Liver (tissue), 9 donors: ENCODE results near the gene ASXL1. TPM values are rescaled to one million over a fixed set of nuclear protein-coding genes. Genes with fewer than 3 reads are reported as not detected.

ENCODE experiments used
- DNase-seq: peaks from one replicate; pipeline ENCODE4 v3.0.0-alpha.2; 2017; ENCODE audit warnings: low spot score
- H3K27ac ChIP-seq, 2 donors: one replicate each; pipeline ENCODE4 v1.7.0; 2013; ENCODE audit warnings: inconsistent platforms in 2 of 2, low read length in 2 of 2, control low read depth in 1 of 2, low read depth in 1 of 2, mild to moderate bottlenecking in 1 of 2
- H3K27me3 ChIP-seq, 4 donors: one replicate each; pipeline versions ENCODE4 v1.6.1 to v1.7.0; 2013; ENCODE audit warnings: low read length in 3 of 4, inconsistent platforms in 1 of 4, mild to moderate bottlenecking in 1 of 4, moderate library complexity in 1 of 4; ENCODE audit not compliant: control insufficient read depth in 4 of 4, insufficient read depth in 4 of 4
- H3K36me3 ChIP-seq, 4 donors: one replicate each; pipeline versions ENCODE4 v1.6.1 to v1.7.0; 2013; ENCODE audit warnings: low read length in 3 of 4, mild to moderate bottlenecking in 3 of 4, low read depth in 1 of 4, moderate library complexity in 1 of 4; ENCODE audit not compliant: control insufficient read depth in 4 of 4, insufficient read depth in 3 of 4
- H3K4me1 ChIP-seq, 4 donors: one replicate each; pipeline versions ENCODE4 v1.6.1 to v1.7.0; 2013; ENCODE audit warnings: low read length in 3 of 4, mild to moderate bottlenecking in 3 of 4, moderate library complexity in 1 of 4; ENCODE audit not compliant: control insufficient read depth in 4 of 4, insufficient read depth in 4 of 4
- H3K4me3 ChIP-seq, 3 donors: one replicate each; pipeline versions ENCODE4 v1.6.1 to v1.7.0; 2013; ENCODE audit warnings: low read length in 3 of 3, control low read depth in 1 of 3, low read depth in 1 of 3, mild to moderate bottlenecking in 1 of 3
- H3K9ac ChIP-seq, 2 donors: one replicate each; pipeline ENCODE4 v1.7.0; 2013; ENCODE audit warnings: low read length in 2 of 2, mild to moderate bottlenecking in 2 of 2, moderate library complexity in 2 of 2, control low read depth in 1 of 2, low read depth in 1 of 2
- H3K9me3 ChIP-seq, 4 donors: one replicate each; pipeline versions ENCODE4 v1.6.1 to v1.7.0; 2013; ENCODE audit warnings: low read length in 3 of 4; ENCODE audit not compliant: control insufficient read depth in 4 of 4
- EGR1 ChIP-seq, 2 donors: IDR thresholded peaks; 2 replicates each; pipeline ENCODE4 v1.6.1; 2016 to 2018; ENCODE audit warnings: antibody characterized with exemption in 2 of 2, low read depth in 2 of 2
- FOXA1 ChIP-seq: IDR thresholded peaks from 2 replicates; pipeline ENCODE4 v1.6.1; 2016; ENCODE audit warnings: antibody characterized with exemption
- FOXA2 ChIP-seq: IDR thresholded peaks from 2 replicates; pipeline ENCODE4 v1.6.1; 2016; ENCODE audit warnings: antibody characterized with exemption
- GABPA ChIP-seq, 2 donors: IDR thresholded peaks in 1 of 2; conservative IDR thresholded peaks in 1 of 2; 2 replicates each; pipeline ENCODE4 v1.6.1; 2016; ENCODE audit warnings: antibody characterized with exemption in 2 of 2, mild to moderate bottlenecking in 1 of 2, moderate library complexity in 1 of 2
- HNF4A ChIP-seq, 2 donors: conservative IDR thresholded peaks; 2 replicates each; pipeline ENCODE4 v1.6.1; 2016; ENCODE audit warnings: antibody characterized with exemption in 2 of 2, mild to moderate bottlenecking in 2 of 2
- HNF4G ChIP-seq: IDR thresholded peaks from 2 replicates; pipeline ENCODE4 v1.6.1; 2016; ENCODE audit warnings: antibody characterized with exemption
- JUND ChIP-seq, 2 donors: IDR thresholded peaks; 2 replicates each; pipeline ENCODE4 v1.6.1; 2016; ENCODE audit warnings: antibody characterized with exemption in 2 of 2
- NR2F2 ChIP-seq: IDR thresholded peaks from 2 replicates; pipeline ENCODE4 v1.6.1; 2016; ENCODE audit warnings: antibody characterized with exemption
- RAD21 ChIP-seq, 2 donors: IDR thresholded peaks; 2 replicates each; pipeline ENCODE4 v1.6.1; 2016; ENCODE audit warnings: antibody characterized with exemption in 2 of 2, mild to moderate bottlenecking in 2 of 2
- RXRA ChIP-seq, 2 donors: IDR thresholded peaks; 2 replicates each; pipeline ENCODE4 v1.6.1; 2017 to 2018; ENCODE audit warnings: antibody characterized with exemption in 2 of 2, mild to moderate bottlenecking in 1 of 2
- SP1 ChIP-seq: IDR thresholded peaks from 2 replicates; pipeline ENCODE4 v1.6.1; 2018; ENCODE audit warnings: antibody characterized with exemption, mild to moderate bottlenecking
- TAF1 ChIP-seq: conservative IDR thresholded peaks from 2 replicates; pipeline ENCODE4 v1.6.1; 2016; ENCODE audit warnings: antibody characterized with exemption, mild to moderate bottlenecking
- YY1 ChIP-seq: IDR thresholded peaks from 2 replicates; pipeline ENCODE4 v1.6.1; 2016; ENCODE audit warnings: antibody characterized with exemption, mild to moderate bottlenecking
- WGBS: extraction: QIAGEN DNeasy Blood & Tissue Kit; methylation state at CpG from one replicate; pipeline ENCODE4 v1.1.7; 2013; 5-methylcytosine and 5-hydroxymethylcytosine counted together
- polyA plus RNA-seq, 2 donors: library from polyadenylated mRNA; stranded (reverse) in 1 of 2; unstranded in 1 of 2; fragments of 200-250 nt in 1 of 2; fragments of >200 nt in 1 of 2; fragmentation: Nextera tagmentation in 1 of 2; extraction: Ambion mirVana in 1 of 2; gene quantifications; one replicate each; pipeline versions ENCODE4 v1.2.1 to v1.2.3, GENCODE V29; 2013 to 2015
- total RNA-seq, 2 donors: library from RNA; depleted of rRNA; stranded (reverse); fragments of >200 nt; gene quantifications; one replicate each; pipeline ENCODE4 v1.2.3, GENCODE V29; 2014
- TF ChIP-seq, protein P1 (sequence below): IDR thresholded peaks from 2 replicates; pipeline ENCODE4 v1.6.1; 2016; ENCODE audit warnings: antibody characterized with exemption
- TF ChIP-seq, protein P2 (sequence below): IDR thresholded peaks from 2 replicates; pipeline ENCODE4 v1.6.1; 2016; ENCODE audit warnings: antibody characterized with exemption
- TF ChIP-seq, protein P3 (sequence below): IDR thresholded peaks from 2 replicates; pipeline ENCODE4 v1.6.1; 2016; ENCODE audit warnings: antibody characterized with exemption
- TF ChIP-seq, protein P4 (sequence below): IDR thresholded peaks from 2 replicates; pipeline ENCODE4 v1.6.1; 2016; ENCODE audit warnings: antibody characterized with exemption, mild to moderate bottlenecking
- TF ChIP-seq, protein P5 (sequence below): fragments of 150-350 bp; IDR thresholded peaks from 2 replicates; pipeline ENCODE4 v1.5.1; 2017; ENCODE audit warnings: improper control_type of control experiment, low read depth, low read length; ENCODE audit not compliant: missing input control
- donor health status: healthy.
- donor health status: healthy.
- donor health status: healthy.
- donor health status: healthy.
- donor health status: healthy.

Gene ASXL1
- total and polyA plus RNA-seq, 4 donors, result 13.4 to 61.3 (median 24.5) TPM

DNA sequence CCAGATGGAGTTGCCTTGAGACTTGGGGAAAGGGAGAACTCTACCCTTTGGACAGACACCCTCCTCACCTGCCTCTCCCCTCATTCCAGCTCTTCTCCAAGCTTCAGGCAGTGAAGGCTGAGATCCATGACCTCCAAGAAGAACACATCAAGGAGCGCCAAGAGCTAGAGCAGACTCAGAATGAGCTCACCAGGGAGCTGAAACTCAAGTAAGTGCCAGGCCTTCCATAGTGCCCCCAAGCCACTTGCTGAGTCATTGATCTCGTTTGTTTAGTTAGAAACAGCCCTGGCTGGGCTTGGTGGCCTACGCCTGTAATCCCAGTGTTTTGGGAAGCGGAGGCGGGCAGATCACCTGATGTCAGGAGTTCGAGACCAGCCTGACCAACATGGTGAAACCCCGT lies 41.5 kb upstream of the ASXL1 start:
- no peak overlapping the region for H3K27ac ChIP-seq
- TF ChIP-seq YY1 (no peak), FOXA2 (no peak), JUND (IDR thresholded peaks at IDR 0.05) (no peak), EGR1 (IDR thresholded peaks at IDR 0.05; ENCODE audit: low read depth in 2 of 2) (no peak), RXRA (IDR thresholded peaks at IDR 0.05) (no peak), HNF4G (no peak), TAF1 (no peak), SP1 (no peak), HNF4A (conservative IDR thresholded peaks at IDR 0.05) (no peak), NR2F2 (no peak), GABPA (IDR thresholded peaks at IDR 0.05 in 1 of 2, conservative IDR thresholded peaks at IDR 0.05 in 1 of 2) (no peak), RAD21 (IDR thresholded peaks at IDR 0.05) (no peak), FOXA1 (no peak)
- TF ChIP-seq, protein P1, sequence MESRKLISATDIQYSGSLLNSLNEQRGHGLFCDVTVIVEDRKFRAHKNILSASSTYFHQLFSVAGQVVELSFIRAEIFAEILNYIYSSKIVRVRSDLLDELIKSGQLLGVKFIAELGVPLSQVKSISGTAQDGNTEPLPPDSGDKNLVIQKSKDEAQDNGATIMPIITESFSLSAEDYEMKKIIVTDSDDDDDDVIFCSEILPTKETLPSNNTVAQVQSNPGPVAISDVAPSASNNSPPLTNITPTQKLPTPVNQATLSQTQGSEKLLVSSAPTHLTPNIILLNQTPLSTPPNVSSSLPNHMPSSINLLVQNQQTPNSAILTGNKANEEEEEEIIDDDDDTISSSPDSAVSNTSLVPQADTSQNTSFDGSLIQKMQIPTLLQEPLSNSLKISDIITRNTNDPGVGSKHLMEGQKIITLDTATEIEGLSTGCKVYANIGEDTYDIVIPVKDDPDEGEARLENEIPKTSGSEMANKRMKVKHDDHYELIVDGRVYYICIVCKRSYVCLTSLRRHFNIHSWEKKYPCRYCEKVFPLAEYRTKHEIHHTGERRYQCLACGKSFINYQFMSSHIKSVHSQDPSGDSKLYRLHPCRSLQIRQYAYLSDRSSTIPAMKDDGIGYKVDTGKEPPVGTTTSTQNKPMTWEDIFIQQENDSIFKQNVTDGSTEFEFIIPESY, result no peak
- TF ChIP-seq, protein P2, sequence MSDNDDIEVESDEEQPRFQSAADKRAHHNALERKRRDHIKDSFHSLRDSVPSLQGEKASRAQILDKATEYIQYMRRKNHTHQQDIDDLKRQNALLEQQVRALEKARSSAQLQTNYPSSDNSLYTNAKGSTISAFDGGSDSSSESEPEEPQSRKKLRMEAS, result no peak
- TF ChIP-seq, protein P3, sequence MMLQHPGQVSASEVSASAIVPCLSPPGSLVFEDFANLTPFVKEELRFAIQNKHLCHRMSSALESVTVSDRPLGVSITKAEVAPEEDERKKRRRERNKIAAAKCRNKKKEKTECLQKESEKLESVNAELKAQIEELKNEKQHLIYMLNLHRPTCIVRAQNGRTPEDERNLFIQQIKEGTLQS, result no peak
- TF ChIP-seq, protein P4, sequence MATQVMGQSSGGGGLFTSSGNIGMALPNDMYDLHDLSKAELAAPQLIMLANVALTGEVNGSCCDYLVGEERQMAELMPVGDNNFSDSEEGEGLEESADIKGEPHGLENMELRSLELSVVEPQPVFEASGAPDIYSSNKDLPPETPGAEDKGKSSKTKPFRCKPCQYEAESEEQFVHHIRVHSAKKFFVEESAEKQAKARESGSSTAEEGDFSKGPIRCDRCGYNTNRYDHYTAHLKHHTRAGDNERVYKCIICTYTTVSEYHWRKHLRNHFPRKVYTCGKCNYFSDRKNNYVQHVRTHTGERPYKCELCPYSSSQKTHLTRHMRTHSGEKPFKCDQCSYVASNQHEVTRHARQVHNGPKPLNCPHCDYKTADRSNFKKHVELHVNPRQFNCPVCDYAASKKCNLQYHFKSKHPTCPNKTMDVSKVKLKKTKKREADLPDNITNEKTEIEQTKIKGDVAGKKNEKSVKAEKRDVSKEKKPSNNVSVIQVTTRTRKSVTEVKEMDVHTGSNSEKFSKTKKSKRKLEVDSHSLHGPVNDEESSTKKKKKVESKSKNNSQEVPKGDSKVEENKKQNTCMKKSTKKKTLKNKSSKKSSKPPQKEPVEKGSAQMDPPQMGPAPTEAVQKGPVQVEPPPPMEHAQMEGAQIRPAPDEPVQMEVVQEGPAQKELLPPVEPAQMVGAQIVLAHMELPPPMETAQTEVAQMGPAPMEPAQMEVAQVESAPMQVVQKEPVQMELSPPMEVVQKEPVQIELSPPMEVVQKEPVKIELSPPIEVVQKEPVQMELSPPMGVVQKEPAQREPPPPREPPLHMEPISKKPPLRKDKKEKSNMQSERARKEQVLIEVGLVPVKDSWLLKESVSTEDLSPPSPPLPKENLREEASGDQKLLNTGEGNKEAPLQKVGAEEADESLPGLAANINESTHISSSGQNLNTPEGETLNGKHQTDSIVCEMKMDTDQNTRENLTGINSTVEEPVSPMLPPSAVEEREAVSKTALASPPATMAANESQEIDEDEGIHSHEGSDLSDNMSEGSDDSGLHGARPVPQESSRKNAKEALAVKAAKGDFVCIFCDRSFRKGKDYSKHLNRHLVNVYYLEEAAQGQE, result no peak
- TF ChIP-seq, protein P5, sequence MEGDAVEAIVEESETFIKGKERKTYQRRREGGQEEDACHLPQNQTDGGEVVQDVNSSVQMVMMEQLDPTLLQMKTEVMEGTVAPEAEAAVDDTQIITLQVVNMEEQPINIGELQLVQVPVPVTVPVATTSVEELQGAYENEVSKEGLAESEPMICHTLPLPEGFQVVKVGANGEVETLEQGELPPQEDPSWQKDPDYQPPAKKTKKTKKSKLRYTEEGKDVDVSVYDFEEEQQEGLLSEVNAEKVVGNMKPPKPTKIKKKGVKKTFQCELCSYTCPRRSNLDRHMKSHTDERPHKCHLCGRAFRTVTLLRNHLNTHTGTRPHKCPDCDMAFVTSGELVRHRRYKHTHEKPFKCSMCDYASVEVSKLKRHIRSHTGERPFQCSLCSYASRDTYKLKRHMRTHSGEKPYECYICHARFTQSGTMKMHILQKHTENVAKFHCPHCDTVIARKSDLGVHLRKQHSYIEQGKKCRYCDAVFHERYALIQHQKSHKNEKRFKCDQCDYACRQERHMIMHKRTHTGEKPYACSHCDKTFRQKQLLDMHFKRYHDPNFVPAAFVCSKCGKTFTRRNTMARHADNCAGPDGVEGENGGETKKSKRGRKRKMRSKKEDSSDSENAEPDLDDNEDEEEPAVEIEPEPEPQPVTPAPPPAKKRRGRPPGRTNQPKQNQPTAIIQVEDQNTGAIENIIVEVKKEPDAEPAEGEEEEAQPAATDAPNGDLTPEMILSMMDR, result no peak
- H3K9ac ChIP-seq, result no peak overlapping the region
- peaks cover 0 to 19% (median 11%) of the 10 kb centered on the region in 4 donors for H3K36me3 ChIP-seq
- DNase-seq, result no peak
- 96% methylated on average over 7 of the region's 7 CpGs for WGBS
- no peak overlapping the region for H3K4me3 ChIP-seq
- no peaks in the 10 kb centered on the region for H3K9me3 ChIP-seq
- no peaks in the 10 kb centered on the region for H3K27me3 ChIP-seq
- H3K4me1 ChIP-seq, result no peaks in the 10 kb centered on the region
